HG02970 (cell line): ENCODE measurements around the gene MACROD1.

Source experiments
- ATAC-seq: cut with Tn5 transposase; IDR thresholded peaks from one replicate; pipeline ENCODE4 v1.9.1; 2021; ENCODE audit warnings: mild to moderate bottlenecking, moderate library complexity, moderate number of reproducible peaks; ENCODE audit not compliant: unreplicated experiment, low FRiP score

The MACROD1 gene

DNA sequence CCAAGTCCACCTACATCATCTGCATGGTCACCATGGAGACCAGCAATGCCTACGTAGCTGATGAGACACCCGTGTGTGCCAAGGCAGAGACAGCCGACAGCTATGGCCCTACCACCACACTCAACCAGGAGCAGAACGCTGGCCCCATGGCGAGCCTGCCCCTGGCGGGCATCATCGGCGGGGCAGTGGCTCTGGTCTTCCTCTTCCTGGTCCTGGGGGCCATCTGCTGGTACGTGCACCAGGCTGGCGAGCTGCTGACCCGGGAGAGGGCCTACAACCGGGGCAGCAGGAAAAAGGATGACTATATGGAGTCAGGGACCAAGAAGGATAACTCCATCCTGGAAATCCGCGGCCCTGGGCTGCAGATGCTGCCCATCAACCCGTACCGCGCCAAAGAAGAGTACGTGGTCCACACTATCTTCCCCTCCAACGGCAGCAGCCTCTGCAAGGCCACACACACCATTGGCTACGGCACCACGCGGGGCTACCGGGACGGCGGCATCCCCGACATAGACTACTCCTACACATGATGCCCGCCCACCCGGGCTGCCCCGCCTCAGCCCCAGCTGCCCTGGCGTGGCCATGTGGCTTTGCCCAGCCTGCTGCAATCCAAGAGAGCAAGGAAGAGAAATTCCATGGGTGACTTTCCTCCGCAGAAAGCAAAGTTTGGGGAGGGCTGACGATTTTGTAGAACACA lies 48.0 kb downstream of the MACROD1 start:
- ATAC-seq = no peak

DNA sequence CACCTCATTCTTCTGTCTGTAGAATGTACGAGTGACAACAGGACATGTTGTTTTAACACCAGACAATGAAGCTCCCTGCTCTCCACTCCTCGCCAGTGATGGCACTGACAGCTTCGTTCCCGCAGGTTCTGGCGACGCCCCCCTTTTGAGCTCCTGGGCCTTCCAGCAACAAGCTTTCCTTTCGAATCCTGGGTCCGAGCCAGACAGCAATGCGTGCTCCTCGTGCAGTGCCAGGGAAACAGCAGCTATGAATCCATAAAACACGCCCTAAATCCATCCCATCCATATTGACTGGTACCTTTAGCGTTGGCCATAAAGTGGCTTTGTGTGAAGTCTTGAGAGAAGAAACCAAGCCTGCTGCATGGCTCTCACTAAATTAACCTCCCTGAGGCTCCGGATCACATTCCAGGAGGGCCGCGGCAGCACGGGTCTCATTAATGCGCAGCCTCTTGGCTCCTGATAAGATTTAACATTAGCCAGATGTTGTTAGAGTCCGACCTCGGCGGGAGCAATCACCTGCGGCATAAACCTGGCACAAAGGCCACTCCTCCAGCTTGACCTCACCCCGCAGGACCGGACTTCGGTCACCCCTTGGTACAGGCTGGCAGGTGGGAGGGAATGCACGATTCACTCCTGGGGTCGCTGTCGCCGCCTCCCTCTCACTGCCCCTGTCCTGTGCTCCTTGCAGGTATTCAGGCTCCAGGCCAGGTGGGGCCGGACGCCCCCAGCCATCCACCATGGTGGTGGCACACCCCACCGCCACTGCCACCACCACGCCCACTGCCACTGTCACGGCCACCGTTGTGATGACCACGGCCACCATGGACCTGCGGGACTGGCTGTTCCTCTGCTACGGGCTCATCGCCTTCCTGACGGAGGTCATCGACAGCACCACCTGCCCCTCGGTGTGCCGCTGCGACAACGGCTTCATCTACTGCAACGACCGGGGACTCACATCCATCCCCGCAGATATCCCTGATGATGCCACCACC lies 50.1 kb downstream of the MACROD1 start:
- no peak for ATAC-seq

DNA sequence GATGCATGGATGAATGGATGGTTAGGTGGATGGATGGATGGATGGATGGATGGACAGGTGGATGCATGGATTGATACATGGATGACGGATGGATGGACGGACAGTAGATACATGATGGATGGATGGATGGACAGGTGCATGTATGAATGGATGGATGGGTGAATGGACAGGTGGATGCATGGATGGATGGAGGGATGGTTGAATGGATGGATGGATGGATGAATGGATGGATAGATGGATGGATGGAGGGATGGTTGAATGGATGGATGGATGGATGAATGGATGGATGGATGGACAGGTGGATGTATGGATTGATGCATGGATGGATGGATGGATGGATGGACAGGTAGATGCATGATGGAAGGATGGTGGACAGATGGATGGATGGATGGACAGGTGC lies 51.7 kb downstream of the MACROD1 start:
- no peak for ATAC-seq

DNA sequence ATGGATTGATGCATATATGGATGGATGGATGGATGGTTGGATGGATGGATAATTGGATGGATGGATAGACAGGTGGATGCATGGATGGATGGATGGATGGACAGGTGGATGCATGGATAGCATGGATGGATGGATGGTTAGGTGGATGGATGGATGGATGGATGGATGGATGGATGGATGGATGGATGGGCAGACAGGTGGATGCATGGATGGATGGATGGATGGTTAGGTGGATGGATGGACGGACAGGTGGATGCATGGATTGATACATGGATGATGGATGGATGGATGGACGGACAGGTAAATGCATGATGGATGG lies 52.5 kb downstream of the MACROD1 start:
- no peak for ATAC-seq

DNA sequence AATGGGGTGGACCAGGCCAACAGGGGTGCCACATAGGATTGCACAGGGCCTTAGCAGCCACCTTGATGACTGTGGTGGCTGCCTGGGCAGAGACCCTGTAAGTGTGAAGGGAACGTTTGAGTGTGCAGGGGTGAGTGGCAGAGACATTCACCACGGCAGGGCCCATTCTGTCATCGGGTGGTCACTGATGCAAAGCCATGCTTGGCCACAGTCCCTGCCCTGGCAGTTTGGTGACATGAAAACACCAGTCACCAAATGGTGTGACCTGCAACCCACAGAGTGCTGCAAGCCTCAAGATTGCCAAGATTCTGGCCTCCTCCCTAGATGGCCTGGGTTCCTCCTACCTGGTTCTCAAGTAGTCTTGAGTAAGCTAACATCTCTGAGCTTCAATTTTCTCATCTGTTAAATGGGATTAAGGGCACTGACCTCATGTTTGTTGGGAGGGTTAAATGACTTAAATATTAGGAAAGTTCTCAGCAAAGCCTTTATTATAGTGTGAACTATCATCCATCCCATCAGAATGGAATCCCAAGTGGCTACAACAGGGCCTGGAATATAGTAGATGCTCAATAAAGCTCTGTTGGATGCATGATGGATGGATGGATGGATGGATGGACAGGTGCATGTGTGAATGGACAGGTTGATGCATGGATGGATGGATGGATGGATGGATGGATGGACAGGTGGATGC lies 53.0 kb downstream of the MACROD1 start:
- no peak for ATAC-seq

DNA sequence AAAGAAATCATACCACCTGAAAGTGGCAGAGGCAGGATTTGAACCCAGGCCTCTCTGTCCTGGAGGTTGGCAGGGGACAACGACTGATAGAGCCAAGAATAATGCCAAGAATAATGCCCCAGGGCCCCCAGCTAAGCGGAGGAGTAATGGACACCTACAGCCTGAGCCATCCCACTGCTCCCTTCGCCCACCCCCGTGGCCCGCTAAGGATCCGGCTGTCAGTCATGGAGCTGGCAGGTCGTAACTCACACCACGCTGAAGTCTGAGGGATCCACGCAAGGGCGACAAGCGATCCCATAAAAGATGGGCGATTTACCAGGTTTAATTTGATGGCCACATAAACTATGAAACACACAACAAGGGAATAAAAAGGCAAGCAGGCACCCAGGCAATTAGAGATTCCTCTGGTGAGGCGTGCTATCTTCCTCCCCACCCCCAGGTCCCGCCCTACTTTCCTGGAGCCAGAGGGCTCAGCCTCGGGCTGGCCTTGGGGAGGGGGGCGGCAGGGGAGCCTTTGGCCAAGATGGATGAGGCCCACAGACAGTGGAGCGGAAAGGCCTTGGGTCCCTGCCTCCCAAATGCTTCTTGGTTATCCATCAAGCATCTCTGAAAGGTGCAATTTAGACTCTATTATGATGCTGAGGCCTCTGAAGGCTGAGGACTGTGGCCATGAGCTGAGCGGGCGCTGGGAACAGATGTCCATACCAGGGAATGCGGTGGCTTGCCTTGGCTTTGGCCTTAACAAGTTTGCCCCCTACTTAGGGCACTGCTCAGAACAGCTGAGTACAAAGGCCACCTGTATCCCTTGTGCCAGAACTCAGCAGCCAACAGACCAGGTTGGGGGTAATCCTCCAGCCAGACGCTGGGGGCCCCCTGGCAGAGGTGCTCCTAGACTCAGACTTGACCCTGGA lies 55.2 kb downstream of the MACROD1 start:
- no peak for ATAC-seq

DNA sequence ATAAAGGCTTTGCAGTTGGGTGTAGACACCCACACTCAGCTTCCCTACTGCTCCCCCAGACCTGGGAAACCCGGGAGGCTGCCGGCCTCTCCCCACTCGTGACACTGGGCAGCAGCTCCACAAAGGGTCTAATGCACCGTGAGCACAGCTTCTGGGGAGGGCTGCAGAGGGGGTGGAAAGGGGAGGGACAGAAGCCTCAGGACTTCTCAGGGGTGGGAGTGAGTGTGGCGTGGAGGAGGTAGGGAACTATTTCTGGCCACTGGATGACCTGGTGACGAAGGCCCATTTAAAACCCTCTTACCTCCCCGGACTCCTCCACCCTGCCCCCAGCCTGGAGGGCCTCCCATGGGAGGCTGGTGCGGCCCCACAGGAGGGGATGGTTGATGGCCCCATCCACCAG lies 56.6 kb downstream of the MACROD1 start:
- no peak for ATAC-seq

DNA sequence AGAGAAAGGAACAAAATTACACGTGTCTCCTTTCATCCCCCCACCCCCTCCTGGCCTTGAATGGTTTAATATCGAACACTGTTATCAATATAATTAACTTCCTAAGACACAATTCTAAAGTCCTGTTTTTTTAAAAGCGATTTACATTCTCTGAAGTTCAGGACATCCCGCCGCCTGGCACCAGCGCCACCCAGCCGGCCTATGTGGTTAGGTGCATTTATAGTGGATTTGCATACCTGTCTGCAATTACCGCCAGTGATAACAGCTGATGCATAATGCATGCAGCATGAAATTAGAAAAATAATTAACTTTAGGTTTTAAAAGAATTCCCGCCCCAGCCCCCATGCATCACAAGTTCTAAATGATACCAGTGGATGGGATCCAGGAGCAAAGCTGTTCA lies 58.6 kb downstream of the MACROD1 start:
- ATAC-seq = no peak

DNA sequence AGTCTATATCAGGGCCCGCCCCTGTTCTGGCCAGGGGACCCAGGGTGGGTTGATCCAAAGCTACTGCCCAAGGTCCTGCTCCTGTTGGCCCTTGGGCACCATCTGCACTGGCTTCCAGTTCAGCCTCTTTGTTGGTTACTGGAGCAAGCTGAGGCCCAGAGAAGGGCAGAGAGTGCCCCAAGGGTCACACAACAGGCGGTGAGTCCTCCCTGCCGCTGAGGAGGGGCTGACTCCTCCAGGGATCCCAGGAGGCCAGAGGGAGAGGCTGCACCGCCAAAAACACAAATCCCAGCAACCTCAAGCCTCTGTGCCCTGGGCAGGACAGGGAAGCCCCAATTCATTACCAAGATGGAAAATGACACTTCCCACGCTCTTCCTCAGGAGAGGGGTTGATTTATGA lies 61.3 kb downstream of the MACROD1 start:
- no peak for ATAC-seq

DNA sequence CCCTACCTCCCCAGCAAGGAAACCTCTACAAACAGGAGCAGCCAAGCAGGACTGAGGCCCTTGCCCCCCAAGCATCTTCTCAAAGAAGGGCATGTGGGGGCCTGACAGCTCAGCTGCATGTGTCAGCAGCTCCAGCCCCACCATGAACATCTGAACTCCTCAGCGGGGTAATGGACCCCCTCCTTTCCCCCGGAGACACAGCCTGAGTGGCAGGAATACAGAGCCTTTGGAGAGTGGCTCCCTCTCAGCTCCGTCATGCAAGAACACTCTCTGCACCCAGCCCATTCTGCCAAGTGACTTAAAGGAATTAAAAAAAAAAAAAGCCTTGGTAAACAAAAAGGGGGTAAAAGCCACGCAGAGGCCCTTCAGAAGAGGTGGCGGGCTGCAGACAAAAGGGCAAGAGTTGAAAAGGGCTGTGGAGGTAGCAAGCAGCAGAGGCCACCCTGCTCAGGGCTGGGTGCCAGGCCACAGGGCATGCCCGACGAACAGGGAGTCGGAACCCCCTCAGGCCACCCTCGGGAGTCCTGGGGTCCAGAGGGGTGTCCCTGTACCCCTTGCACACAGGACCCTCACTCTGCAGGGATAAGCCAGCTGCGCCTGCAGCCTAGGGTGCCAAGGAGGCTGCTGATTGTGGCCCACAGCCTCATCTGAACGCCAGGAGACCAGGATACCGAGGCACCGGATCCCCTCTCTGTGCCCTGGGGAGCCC lies 62.5 kb downstream of the MACROD1 start:
- no peak for ATAC-seq

DNA sequence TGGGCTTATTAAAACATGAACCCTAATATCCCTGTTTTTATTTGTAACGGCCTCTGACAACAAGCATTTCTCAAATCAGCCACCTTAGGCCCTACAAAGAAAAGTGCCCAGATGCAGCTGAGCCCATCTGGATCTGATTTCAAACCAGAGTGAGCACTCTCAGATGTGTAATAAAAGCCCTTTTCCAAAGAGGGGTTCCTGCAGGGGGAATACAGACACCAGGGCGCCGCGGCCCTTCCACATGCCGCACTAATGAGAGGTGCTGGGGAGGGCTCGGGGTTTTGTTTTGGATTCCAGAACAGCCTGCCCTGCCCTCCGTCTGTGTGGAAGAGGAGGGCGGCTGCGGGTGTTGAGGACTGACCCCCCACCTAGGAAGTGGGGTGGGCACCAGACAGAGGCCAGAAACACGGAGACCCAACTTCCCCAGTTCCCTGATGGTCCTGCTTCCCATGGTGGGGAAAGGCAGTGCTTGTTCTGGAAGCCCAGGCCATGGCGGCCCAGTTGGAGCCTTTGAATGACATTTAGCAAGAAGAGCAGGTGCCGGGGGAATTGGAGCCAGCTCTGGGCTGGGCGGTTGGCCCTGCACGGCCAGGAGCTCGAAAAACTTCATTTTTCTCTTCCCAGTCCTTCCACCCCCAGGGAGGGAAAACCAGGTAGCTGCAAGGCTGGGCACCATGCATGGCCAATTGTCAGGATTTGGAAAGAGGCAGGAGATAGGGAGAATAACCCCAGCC lies 63.7 kb downstream of the MACROD1 start:
- no peak for ATAC-seq

DNA sequence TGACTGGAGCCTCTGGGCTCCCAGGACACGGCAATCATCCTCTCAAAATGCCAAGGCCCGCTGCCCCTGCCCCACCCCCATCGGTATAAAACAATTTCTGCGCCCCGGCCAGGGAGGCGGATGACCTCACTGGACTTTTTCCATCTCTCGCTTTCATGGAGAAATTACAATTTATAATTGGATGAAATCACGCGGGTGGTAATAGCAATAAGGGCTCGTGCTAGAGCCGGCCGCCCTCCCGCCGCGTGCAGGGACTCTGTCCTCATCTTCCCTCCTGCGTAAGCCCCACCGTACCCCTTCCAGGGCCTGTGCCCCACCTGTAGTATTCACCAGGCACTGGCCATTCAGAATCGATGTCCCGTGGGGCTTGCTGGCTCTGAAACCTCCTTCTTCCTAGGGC lies 64.5 kb downstream of the MACROD1 start:
- no peak for ATAC-seq

DNA sequence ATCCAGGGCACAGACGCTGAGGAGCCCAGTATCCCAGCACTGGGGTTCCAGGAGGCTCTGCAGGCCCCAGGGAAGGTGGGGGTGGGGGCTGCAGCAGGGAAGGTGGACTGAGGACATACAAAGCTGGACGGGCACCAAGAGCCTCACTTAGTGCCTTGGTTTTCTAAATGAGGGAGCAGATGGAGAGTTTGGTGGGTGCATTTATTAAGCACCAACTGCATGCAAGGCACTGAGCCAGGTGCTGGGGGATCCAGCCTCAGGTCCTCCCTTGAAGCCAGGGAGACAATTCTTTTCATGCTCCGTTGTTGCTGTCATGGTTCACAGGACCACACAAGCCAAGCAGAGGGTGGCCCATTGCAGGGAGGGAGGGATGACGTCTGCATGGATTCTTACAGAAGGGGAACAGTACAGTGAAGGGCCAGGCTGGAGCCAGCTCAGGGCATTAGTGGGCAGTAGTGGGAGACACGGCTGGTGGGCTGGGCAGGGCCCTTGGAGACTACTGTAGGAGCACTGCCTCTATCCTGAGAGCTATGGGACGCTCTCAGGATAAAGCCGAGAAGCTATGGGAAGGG lies 65.0 kb downstream of the MACROD1 start:
- no peak for ATAC-seq

DNA sequence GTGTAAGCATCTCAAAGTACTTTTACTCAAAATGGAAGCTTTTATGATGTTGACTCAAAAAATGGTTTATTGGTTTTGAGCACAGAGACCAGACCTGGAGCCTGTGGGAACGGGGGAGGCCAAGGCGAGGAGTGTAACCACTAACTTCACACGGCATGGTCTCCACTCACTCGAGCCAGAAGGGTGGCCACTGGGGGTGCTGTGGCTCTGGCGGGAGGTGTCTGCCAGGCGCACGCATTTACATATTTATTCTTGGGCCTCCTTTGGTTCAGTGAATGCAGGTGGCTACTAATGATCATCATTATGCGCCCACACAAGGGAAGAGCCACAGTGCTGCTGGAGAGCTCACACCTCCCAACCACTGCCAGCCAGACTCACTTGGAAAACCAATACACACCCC lies 65.6 kb downstream of the MACROD1 start:
- no peak for ATAC-seq

DNA sequence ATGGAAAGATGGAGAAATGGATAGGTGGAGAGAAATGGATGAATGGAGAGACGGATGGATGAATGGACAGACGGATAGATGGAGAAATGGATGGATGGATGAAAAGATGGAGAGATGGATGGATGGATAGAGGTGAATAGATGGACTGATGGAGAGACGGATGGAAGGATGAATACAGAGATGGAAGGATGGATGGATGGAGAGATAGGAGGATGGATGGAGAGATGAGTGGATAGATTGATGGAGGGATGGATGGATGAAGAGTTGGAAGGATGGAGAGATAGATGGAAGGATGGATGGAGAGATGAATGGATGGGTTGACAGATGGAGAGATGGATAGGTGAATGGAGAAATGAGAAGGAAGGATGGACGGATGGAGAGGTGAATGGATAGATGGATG lies 66.5 kb downstream of the MACROD1 start:
- ATAC-seq = no peak

DNA sequence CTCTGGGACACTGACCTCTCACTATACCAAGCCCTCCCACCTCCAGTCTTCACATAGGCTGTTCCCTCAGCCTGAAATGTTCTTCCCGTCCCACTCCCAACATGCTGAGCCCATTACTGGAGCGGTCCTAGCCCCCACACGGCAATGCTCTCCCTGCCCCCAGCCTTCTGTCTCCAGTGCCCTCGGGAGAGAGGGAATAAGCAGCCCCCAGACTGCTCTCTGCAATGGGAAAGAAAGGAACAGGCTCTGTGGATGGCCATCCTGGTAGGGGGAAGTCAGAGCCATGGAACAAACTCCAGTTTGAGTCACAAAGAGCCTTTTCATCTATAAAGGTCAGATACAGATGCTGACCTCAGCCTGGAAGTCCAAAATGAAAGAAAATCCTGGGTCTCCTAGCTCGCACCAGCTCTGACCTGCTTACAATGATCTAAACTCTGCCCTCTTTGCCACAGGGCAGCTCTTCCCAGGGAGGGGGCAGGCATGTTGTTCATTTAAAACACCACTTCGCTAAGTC lies 67.5 kb downstream of the MACROD1 start:
- ATAC-seq = no peak

DNA sequence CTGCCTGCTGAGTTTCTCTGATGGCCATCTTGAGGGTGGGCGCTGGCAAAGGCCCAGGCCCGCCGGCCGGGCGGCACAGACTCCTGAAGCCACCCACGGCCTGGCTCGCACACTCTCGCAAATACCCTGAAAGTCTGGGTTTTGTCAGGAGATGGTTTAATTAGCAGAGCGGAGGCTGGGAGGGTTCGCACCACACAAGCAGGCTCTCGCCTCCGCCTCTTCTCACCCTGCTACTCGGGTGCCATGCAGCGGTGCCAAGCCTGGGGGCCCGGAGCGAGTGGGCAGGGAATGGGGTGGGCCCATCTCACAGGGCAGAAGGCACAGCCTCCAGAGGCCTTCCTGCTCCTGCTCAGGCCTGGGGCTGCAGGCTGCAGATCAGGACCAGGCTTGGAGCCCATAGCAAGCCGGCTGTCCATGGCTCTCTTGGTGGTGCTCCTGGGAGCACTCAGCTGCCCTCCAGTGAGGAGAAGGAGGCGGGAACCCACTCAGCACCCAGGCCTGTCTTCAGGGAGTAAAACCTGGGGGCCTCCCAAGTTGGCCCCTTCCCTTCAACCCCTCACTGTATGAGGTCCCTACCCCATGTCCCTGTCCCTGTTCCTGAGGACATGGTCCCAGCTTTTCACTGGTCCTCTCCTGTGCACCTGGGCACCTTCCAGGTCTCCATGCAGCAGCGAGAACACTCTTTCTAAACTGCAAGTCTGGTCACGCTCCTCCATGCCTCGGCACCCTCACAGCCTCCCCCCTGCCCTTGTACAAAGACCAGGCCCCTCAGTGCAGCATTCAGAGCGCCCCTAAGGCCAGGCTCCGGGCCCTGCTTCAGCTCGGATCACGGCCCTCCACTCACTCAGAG lies 68.2 kb downstream of the MACROD1 start:
- ATAC-seq = no peak

DNA sequence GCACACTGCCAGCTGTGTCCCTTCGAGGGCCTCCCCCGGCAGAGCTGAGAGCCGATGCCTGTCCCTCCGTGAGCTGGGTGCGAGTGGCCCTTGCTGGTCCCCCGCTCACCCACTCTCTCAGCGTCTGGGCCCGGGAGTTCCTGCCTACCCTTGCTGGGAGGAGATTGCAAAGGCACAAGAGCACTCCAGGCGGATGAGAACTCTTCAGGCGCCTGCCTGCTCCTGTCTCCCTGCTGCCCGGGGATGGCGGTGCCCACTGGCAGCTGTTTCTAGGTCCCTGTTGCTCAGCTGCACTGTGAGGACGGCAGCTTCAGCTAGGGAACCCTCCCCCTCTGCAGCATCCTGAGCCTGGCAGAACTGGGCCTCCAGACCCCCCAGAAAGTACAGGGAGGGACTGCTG lies 69.1 kb downstream of the MACROD1 start:
- ATAC-seq = no peak
